ENCODE measurements around the gene FSD1L. TPM values are rescaled to one million over a fixed set of nuclear protein-coding genes. Genes with fewer than 3 reads are reported as not detected.

Gene FSD1L
- total RNA-seq (2014; rRNA removed; shearing (Covaris generic)), result 1.8 and 2.7 TPM in 2 replicates
- 1.5 and 2.0 TPM in 2 replicates for polyA plus RNA-seq (2015; cell fraction: cytosol; rRNA removed)
- polyA plus RNA-seq (2015; cell fraction: nucleus; rRNA removed), result 6.7 and 6.9 TPM in 2 replicates

DNA sequence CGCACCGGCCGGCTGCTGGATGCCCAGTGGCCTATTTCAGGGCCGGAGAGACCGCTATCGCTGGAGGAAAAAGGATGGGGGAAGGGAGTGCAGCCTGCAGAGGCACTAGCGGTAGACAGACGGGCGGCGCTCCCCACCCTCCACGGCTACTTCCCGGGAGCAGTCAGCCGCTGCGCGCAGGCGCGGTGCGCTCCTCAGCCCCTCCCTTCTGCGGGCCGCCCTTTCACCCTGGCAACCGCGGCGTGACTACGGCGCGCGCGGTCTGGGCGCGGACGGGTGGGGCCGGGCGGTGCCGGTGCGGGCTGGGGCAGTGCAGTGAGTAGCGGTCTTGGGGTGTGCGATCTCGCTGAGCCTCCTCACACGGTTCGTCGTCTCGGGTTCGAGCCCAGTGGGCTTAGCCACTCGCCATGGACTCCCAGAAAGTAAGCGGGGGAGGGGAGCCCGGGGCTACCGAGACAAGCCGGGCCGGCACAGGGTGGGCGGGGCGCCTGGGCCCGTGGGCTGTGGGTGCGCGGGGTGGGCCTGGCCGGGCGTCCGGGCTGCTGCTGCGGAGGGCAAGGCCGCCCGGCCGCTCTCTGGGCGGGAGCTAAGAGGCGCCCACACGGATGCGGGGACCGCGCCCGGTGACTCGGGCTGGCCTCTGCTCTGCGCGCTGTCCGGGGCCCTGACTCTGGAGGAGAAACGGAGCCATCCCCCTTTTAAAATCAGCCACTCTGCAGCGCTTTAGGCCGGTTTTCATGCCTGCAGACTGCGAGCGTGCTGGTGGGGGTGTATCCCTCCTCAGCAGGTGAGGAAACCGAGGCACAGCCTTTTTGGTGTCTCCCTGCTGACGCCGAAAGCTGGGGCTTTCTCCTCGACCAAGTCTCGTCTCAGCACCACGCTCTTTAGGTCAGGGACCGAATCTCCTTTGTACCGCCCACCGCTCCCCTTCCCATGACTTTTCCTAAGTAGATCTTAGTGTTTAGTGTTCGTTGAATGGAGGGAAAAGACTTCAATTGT is at the start of gene FSD1L:
TSS of gene FSD1L (plus strand) at position 221 of the 999 bp plus-strand sequence. CDS start at position 408, 187 bp downstream.
- peak; percentile 90 for DNase-seq (ENCODE audit: low read depth)

DNA sequence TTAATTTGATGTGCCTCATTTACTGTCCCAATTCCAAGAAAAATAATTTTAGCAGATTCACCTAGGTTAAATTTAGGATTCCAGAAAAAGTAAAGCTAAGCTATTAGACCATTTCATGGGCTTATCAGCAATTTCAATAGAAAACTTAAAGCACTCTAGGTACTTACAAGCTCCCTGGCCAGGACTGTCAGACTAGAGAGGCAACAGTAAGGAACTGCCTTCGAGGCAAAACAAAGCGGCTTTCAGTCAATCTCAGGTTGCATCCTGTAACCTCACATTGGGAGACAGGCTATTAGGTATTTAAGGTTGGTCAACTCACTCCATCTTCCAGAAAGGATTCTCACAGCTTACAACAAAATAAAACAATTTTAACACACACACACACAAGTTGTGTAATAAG is 48.7 kb upstream of the FSD1L start:
- DNase-seq (ENCODE audit: low read depth), result no peak

DNA sequence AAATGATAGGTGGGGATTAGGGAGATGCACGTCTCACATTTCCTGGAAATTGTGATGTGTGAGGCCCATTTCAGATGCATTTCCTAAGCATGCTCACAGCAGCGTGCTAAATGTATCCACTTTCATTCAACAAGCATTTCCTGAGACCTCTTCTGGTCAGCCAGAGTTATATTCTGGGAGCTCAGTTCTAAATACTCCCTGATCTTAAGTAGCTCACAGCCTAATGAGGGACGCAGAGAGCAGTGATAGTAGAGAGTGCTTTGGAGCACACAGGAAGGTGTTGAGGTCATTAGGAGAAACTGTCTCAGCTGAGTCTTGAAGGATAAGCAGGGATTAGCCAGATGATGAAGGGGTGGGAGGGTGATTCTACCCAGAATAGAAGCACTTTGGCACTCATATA is 46.2 kb upstream of the FSD1L start:
- no peak for DNase-seq (ENCODE audit: low read depth)

DNA sequence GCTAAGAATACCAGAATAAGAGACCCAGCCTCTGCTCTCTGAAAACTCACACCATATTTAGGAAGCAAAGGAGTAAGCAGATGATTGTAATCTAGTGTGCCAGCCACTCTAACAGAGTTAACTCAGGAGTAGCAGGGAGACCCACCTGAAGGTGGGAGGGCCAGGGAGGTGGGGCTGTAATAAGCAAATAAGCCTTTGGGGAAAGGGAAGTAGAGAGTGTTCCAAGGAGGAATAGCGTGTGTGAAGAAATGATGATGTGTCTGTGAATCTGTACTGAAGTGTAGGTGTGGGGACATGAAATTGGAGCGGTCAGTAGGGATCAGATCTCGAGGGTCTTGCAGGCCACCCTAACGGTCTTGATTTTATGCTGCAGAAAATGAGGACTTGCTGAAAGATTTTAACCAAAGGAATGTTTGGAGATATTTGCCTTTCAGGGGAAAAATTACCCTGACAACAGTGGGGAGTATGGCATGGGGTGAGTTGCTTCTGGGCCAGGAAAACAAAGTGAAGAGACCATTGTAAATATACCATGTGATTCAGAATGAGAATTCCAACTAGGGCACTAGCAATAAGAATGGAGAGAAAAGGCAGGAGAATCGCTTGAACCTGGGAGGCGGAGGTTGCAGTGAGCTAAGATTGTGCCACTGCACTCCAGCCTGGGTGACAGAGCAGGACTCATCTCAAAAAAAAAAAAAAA is 44.1 kb upstream of the FSD1L start:
- no peak for DNase-seq (ENCODE audit: low read depth)

DNA sequence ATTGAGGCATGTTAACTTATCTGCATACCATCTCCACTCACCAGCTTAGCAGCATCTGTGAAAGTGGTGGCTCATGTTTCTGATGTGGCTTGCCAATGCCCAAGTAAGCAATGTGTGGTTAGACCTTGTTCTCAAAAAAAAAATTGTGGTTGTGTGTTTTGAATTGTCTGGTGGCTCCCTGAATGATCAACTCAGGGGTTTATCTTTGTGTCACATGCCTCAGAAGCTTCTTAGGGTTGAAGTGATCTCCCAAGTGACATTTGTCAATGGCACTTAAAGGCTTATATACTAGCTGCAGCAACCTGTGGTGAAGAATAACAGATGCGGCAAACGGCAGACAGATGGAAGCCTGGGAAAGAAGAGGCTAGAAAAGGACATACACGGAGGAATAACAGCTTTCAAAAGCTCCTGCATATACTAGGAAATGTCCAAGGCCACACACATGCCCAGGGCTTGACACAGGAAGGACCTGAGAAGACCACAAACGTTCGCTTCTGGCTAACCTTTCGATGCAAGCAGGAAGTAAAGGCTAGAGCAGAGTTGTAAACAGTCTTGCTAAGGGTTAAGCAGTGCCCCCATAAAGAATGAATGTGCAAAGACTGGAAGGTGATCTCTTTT is 42.2 kb upstream of the FSD1L start:
- peak; percentile 43 for DNase-seq (ENCODE audit: low read depth)

DNA sequence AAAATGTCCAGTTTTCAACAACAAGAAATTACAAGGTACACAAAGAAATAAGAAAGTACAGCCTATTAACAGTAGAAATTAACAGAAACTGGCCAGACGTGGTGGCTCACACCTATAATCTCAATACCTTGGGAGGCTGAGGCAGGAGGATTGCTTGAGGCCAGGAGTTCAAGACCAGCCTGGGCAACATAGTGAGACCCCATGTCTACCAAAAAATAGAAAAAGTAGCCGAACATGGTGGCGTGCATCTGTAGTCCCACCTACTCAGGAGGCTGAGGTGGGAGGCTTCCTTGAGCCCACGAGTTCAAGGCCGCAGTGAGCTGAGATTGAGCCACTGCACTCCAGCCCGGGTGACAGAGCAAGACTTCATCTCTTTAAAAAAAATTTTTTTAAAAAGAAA is 41.5 kb upstream of the FSD1L start:
- no peak for DNase-seq (ENCODE audit: low read depth)

DNA sequence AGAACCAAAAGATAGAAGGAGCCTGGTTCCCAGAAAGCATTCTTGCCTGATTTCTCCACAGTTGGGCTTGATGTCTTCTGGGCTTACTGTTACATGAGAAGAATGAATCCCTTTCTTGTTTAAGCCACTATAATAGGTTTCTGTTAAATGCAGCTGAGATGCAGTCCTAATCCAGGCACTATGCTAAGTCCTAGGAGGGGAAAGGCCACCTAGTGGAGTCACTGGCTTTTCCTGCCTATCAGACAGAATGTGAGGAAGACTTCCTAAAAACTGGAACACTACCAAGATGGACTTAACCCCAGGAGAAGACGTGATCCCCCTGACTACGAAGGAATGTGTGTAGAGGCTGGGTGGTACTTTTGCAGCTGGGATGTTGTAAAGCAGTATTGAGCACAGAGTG is 34.3 kb upstream of the FSD1L start:
- peak; percentile 48 for DNase-seq (ENCODE audit: low read depth)

DNA sequence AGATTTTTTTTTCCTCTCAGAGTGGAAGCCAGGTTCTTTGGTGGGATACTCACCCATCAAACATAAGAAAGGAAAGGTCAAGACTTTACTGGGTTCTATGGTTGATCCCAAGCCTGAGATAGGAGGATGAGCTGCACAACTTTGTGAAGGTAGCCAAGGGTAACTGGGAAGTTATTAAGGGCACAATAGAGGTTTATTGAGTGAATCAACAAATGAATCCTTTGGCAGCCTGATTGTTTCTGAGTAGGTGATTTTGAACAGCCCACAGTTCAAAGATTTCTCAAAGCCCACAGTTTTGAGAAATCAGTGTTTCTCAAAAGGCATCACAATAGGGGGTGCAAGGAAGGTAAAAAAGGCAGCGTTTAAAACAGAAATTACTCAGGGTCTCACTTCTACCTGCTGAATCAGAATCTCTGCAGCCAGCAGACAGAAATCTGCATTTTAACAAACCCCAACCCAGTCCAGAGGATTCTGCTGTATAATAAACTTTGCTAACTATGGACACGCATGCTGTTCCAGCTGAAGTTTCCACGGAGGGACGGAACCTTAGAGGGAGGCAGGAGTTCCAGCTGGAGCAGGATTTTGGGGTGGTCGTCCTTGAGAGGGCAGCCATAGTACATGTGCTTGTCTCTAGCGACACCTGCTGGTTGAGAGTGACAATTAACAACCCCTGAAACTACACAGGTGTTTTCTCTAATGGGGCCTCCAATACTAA is 32.7 kb upstream of the FSD1L start:
- DNase-seq (ENCODE audit: low read depth), result peak; percentile 35

DNA sequence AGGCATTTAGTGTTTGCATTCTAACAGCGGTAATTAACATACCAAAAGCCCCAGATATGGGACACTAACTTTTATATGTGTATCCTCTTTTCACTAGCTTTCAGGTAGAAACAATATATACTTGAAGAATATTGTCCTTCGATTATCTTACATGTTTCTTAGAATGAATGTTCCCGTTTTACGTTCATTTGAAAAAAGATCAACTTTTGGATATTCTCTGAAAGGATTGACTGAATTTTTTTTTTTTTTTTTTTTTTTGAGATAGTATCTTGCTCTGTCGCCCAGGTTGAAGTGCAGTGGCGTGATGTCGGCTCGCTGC is 32.2 kb upstream of the FSD1L start:
- DNase-seq (ENCODE audit: low read depth), result no peak

DNA sequence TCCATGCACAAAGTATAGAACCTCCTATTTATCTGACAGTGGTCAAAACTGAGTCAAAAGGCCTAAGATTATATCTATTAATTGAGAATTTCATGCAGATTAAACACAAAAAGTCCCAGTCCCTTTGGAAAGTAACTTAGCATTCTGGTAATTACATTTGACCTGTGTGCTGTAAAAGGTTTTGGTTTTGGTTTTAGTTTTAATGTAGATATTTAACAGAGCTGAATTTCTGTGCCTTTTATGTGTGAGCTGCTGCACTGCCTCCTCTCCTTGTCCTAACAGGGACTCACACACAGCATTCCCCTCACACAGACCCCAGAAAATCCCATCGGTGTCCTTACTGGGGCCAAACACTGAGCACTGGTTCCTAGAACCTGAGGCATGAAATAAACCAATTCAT is 31.0 kb upstream of the FSD1L start:
- no peak for DNase-seq (ENCODE audit: low read depth)

DNA sequence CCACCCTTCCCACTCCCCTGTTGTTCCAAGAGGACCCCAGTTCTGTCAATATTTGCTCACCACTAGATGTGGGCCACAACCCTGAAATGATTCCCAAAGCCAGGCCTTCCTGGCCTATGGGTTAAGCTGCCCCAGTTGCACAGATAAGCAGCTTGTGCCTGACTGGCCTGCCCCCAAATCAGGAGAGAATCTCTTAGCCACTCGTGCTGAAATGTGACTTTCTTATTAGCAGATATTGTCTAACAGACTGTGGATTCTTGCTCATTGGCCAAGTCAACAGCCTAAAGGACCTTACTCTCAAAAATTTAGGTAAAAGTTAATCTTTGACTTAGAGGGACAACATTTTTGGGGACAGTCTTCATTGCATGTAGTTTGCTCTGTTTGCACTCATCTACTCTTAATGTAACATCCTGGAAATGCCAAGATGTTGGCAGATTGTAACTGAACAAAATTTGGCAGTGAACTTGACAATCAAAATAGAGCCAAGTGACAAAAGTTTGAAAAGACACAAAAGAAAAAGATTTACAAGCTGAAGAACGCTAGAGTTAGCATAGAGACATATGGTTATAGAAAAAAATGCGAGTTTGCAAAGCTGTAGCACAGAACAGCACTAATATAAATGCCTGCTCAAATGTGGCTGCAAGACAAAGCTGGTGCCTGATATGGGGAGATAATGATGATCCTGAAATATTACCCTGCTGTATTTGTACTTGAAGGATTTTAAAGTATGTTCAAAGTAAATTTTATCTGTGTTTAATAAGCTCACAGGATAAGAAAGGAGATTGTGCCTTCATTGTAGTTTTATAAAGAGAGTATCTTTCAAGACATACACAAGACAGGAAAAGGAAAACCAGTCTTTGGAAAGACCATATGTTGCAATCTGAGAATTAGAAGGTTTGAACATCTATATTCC is 29.0 kb upstream of the FSD1L start:
- DNase-seq (ENCODE audit: low read depth), result no peak

DNA sequence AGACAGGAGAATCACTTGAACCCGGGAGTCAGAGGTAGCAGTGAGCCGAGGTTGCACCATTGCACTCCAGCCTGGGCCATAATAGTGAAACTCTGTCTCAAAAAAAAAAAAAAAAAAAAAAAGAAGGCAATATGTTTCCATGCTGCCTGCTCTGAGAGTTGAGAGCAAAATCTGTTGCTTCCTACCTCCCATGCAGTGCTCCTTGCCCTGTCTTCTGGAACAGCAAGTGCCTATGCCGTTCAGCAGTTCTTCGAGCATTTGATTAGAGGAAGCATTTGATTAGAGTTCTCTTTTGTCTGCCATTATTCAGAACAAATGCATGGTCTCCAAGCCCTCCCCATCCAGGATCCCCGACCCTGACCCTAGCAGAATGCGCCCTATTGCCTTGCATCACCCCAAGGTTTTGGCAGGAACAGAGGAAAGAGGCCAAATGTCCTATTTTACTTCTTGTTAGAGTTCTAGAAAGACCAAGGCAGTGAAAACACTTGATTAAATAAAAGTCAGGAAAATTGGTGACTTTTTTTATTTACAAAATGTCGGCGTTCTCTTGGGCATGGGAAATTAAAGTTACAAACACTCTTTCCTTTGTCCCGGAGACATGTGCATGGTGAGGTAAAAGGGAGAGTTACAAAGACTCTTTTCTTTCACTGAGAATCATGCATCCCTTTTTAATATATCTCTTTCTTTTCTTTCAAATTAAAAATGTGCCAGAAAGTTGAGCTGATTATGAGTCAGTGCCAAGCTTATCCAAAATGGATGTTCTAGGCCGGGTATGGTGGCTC is 27.8 kb upstream of the FSD1L start:
- DNase-seq (ENCODE audit: low read depth), result no peak

DNA sequence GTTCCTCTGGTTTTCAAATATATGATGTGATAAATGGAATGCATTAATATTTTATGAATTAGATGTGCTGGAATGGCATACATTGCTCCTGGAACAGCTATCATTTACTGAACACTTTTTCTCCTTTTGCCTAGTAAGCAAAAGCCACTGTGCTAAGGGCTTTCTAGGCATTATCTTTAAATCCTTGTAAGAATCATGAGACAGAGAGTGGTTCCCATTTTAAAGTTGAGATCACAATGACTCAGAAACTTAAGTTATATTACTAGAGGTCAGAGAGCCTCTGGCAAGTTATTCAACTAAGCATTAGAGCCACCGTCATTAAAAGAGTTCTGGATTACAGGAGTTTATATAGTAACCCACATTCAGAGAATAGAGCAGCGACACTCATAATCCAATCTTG is 26.7 kb upstream of the FSD1L start:
- no peak for DNase-seq (ENCODE audit: low read depth)

DNA sequence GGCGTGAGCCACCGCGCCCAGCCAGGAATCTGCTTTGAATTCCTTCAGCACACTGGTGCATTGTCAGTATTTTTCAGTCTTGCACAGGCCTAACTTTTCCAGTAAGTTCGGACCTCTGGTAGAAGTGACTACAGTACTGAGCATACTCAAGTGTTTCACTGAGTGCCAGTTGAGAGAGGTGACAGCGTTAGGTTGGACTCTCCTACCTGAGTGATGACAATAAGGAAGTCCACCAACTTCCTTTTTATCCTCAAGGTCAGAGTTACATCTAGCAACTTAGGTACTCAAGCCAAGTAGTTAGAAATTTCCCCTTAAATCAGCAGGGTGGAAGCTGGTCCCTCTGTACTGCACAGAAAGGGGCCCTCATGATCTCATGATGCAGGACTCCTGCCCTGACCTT is 26.0 kb upstream of the FSD1L start:
- DNase-seq (ENCODE audit: low read depth), result no peak

DNA sequence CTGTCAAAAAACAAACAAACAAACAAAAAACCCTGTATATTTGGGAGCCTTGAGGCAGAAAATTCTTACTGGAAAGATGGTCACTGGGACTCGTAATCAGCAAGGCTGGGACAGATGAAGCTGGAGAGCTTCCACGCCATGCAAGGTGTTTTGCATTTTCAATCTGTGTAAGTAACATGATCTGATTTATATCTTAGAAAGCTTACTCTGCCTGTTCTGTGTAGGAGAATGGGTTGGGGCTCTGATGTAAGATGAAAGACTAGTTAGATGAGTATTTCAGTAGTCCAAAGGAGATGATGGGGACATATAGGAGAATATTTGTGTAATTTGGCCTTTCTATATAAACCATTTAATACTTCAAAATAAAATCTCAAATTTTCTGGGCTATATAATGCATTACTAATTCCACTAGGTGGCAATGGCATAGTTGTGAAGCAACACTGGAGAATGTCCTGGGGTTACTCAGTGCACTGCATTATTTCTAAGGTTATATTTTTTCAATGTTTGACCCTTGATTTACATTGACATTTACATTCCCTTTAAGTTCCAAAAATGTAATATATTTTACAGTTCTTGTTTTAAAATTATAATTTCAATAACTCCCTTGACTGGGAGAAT is 21.9 kb upstream of the FSD1L start:
- peak; percentile 28 for DNase-seq (ENCODE audit: low read depth)

DNA sequence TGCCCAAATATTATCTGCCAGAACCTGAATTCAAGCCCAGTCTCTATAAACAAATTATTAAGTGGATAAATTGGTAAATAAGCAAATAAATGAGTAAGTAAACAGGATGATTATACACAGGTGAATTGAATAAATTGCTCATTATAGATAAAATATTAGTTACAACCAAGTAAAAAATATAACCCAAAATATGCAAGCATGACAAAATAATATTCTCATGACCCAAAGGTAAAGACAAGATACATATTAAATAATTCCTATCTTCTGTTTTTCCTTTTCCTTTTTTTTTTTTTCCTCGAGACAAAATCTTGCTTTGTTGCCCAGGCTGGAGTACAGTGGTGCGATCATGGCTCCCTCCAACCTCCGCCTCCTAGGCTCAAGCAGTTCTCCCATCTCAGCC is 21.2 kb upstream of the FSD1L start:
- DNase-seq (ENCODE audit: low read depth), result no peak

DNA sequence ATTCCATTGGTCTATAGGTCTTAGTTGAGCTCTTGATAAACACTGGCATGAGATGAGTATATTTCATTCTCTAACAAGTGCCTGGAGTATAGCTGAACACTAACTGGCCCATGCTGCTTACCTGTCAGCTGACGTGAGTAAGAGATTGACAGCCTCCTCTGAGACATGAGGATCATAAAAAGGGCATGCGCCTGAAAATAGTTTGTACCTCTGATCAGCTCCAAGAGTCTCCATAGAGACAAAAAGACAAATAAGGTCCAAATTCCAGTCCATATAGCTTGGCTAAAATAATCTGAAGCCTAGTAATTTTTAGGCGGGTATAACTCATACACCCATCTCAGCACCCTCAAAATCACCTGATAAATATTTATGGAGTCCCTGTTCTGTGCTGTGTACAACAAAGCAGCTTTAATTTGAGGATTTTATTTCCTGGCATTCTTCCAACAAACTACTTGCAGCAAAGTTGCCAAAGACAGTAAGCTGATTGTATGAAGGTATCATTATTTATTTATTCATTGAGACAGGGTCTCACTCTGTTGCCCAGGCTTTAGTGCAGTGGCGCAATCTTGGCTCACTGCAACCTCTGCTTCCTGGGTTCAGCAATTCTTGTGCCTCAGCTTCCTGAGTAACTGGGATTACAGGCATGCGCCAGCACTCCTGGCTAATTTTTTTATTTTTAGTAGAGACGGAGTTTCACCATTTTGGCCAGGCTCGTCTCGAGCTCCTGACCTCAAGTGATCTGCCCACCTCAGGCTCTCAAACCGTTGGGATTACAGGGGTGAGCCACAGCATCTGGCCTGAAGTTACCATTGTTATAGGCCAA is 16.2 kb upstream of the FSD1L start:
- DNase-seq (ENCODE audit: low read depth), result no peak

DNA sequence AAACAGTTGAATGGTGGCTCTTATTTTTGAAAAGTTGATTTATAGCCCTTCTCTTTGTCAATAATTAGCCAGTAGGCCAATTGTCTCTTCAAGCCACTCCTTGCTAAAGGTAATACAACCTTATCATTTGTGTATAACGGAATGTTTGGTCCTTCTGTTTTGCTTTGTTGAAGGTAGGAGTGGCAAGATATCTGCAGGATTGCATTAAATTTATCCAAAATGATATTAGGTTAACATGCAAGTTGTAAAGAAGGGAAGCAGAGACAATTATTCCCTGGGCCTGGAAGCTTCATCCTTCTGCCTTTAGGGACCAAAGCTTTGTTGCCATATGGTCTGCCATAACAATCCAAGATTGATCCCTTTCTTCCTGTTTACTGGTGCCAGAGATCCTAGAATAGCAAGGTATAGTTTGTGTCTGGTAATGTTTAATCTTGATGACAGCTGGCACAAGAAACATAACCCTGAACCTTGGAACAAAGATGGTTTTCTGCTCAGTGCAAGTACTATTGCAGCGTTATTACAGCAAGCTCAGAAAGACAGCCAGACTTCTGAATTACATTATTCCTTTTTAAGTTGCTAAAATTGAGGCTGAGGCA is 15.5 kb upstream of the FSD1L start:
- DNase-seq (ENCODE audit: low read depth), result no peak
